GM23338 (cell line): ENCODE results near the gene KATNAL2. TPM values are rescaled to one million over a fixed set of nuclear protein-coding genes. Genes with fewer than 3 reads are reported as not detected.

Experiments
- ATAC-seq: fragments of 200-7000 bp; cut with Tn5 transposase; 3 replicates; pipeline ENCODE4 v1.9.1; 2020
- DNase-seq: peaks from one replicate; pipeline ENCODE4 v3.0.0-alpha.2; 2015; ENCODE audit warnings: low spot score
- H2AFZ ChIP-seq: fragments of 200-600 bp; sonication (generic); 2 replicates; pipeline ENCODE4 v1.8.0; 2016; ENCODE audit warnings: antibody characterized with exemption, mild to moderate bottlenecking, moderate library complexity
- H3F3A ChIP-seq: fragments of 200-600 bp; sonication (generic); replicated peaks from 2 replicates; pipeline ENCODE4 v1.8.0; 2017; ENCODE audit warnings: antibody characterized with exemption, mixed run types, low read depth
- H3K27ac ChIP-seq: fragments of 200-600 bp; sonication (generic); 2 replicates; pipeline ENCODE4 v1.6.1; 2016; ENCODE audit warnings: low read depth
- H3K27me3 ChIP-seq: fragments of 200-600 bp; sonication (generic); 2 replicates; pipeline ENCODE4 v1.8.0; 2016; ENCODE audit warnings: mild to moderate bottlenecking, mixed run types, moderate library complexity; ENCODE audit not compliant: insufficient read depth
- H3K36me3 ChIP-seq: fragments of 200-600 bp; sonication (generic); 2 replicates; pipeline ENCODE4 v1.8.0; 2016; ENCODE audit warnings: mild to moderate bottlenecking; ENCODE audit not compliant: insufficient read depth
- H3K4me1 ChIP-seq: fragments of 200-600 bp; sonication (generic); 2 replicates; pipeline ENCODE4 v1.8.0; 2016; ENCODE audit warnings: mild to moderate bottlenecking, moderate library complexity; ENCODE audit not compliant: insufficient read depth
- H3K4me2 ChIP-seq: fragments of 200-600 bp; sonication (generic); 2 replicates; pipeline ENCODE4 v1.7.1; 2017; ENCODE audit warnings: mixed run types
- H3K4me3 ChIP-seq: fragments of 200-600 bp; sonication (generic); 2 replicates; pipeline ENCODE4 v1.6.1; 2016; ENCODE audit warnings: mixed run types
- H3K79me2 ChIP-seq: fragments of 200-600 bp; sonication (generic); replicated peaks from 2 replicates; pipeline ENCODE4 v1.8.0; 2017; ENCODE audit warnings: mild to moderate bottlenecking; ENCODE audit not compliant: insufficient read depth
- H3K9me2 ChIP-seq: fragments of 200-600 bp; sonication (generic); 2 replicates; pipeline ENCODE4 v1.8.0; 2017; ENCODE audit not compliant: insufficient read depth
- H4K20me1 ChIP-seq: fragments of 200-600 bp; sonication (generic); replicated peaks from 2 replicates; pipeline ENCODE4 v1.8.0; 2017; ENCODE audit warnings: mild to moderate bottlenecking; ENCODE audit not compliant: insufficient read depth
- H3K27ac Mint-ChIP-seq: 2 replicates; pipeline ENCODE4 v1.8.0; 2020; ENCODE audit warnings: inconsistent platforms, mild to moderate bottlenecking, moderate library complexity, mixed read lengths
- H3K27me3 Mint-ChIP-seq: 3 replicates; pipeline ENCODE4 v1.8.0; 2022; ENCODE audit warnings: low read depth, mild to moderate bottlenecking, moderate library complexity, mixed read lengths, inconsistent platforms; ENCODE audit not compliant: insufficient read depth, poor library complexity
- H3K36me3 Mint-ChIP-seq: 3 replicates; pipeline ENCODE4 v1.8.0; 2021; ENCODE audit warnings: low read depth, mild to moderate bottlenecking, inconsistent platforms, moderate library complexity, mixed read lengths
- H3K4me1 Mint-ChIP-seq: 3 replicates; pipeline ENCODE4 v1.8.0; 2020; ENCODE audit warnings: mild to moderate bottlenecking, inconsistent platforms, mixed read lengths
- H3K4me3 Mint-ChIP-seq: 3 replicates; pipeline ENCODE4 v1.8.0; 2021; ENCODE audit warnings: moderate library complexity, mild to moderate bottlenecking, inconsistent platforms, mixed read lengths
- H3K9me3 Mint-ChIP-seq: 3 replicates; pipeline ENCODE4 v1.8.0; 2020; ENCODE audit warnings: moderate library complexity, mild to moderate bottlenecking, inconsistent platforms, mixed read lengths
- CREB1 ChIP-seq: fragments of 250-450 bp; sonication (Bioruptor Pico); IDR thresholded peaks from 2 replicates; pipeline ENCODE4 v1.5.0; 2020; ENCODE audit warnings: low read depth, mild to moderate bottlenecking, moderate library complexity
- ETS1 ChIP-seq: IDR thresholded peaks from 2 replicates; pipeline ENCODE4 v1.6.1; 2016; ENCODE audit warnings: antibody characterized with exemption
- EZH2phosphoT487 ChIP-seq: fragments of 200-600 bp; sonication (generic); IDR thresholded peaks from one replicate; pipeline ENCODE4 v1.8.1; 2018; ENCODE audit warnings: antibody characterized with exemption; ENCODE audit not compliant: unreplicated experiment
- NANOG ChIP-seq: IDR thresholded peaks from 2 replicates; pipeline ENCODE4 v1.6.1; 2016; ENCODE audit warnings: antibody characterized with exemption, borderline replicate concordance
- STAT1 ChIP-seq: IDR thresholded peaks from one replicate; pipeline ENCODE4 v1.6.1; 2016; ENCODE audit warnings: antibody characterized with exemption; ENCODE audit not compliant: unreplicated experiment
- ZNF462 ChIP-seq: fragments of 250-450 bp; sonication (Bioruptor Pico); IDR thresholded peaks from 2 replicates; pipeline ENCODE4 v1.5.0; 2020; ENCODE audit warnings: mild to moderate bottlenecking, moderate library complexity
- polyA plus RNA-seq: library from polyadenylated mRNA; unstranded; fragments of >200 nt; fragmentation: Nextera tagmentation; extraction: Ambion mirVana; gene quantifications from 2 replicates; pipeline ENCODE4 v1.2.1, GENCODE V29; 2016
- total RNA-seq: library from RNA; depleted of rRNA; stranded (reverse); fragments of >200 nt; shearing (Covaris generic); gene quantifications from 2 replicates; pipeline ENCODE4 v1.2.3, GENCODE V29; 2014

The KATNAL2 gene
- total and polyA plus RNA-seq, 2 experiments from 2014 or later, result 11.8 TPM

- ATAC-seq, result peak; percentile 98
- H3K79me2 ChIP-seq, result peaks cover 90% of the 10 kb centered on the region
- peak overlapping the region; percentile 94 for H3K27ac ChIP-seq
These were observed 18.0 kb upstream of the KATNAL2 start for GRCh38 chr18:46899274-46899948.

More at GRCh38 chr18:46899274-46899948, 18.0 kb upstream of the KATNAL2 start:
- Histone ChIP-seq H3K27me3 (no peaks in the 10 kb centered on the region), H3K36me3 (no peaks in the 10 kb centered on the region), H3K4me1 (peaks cover 30% of the 10 kb centered on the region), H3K4me3 (no peak overlapping the region), H4K20me1 (no peaks in the 10 kb centered on the region; the same call in 1 of the 2 replicates), H3K4me2 (peak overlapping the region; percentile 41), H3K9me2 (no peaks in the 10 kb centered on the region), H2AFZ (no peak overlapping the region), H3F3A (peaks cover 7% of the 10 kb centered on the region; the same call in 1 of the 2 replicates)
- Mint-ChIP-seq H3K27ac (peak overlapping the region; percentile 93), H3K4me1 (peaks cover 24% of the 10 kb centered on the region), H3K27me3 (peaks cover 2% of the 10 kb centered on the region), H3K9me3 (no peaks in the 10 kb centered on the region), H3K36me3 (peaks cover 32% of the 10 kb centered on the region; the same call in 2 of the 3 replicates), H3K4me3 (peak overlapping the region; percentile 36; the same call in 1 of the 3 replicates)
- TF ChIP-seq ETS1 (no peak), STAT1 (no peak), NANOG (no peak), EZH2phosphoT487 (no peak), CREB1 (CRISPR knock-in tag) (0 out of 2 replicates have a peak, but pooled peaks have one; percentile 4), ZNF462 (CRISPR knock-in tag) (peak; percentile 75; the same call in 1 of the 2 replicates)
- peak; percentile 96 for DNase-seq
